Smooth muscle cell of the brain vasculature (primary cell): ENCODE data around the gene RIPOR1.

Source experiments
- DNase-seq: peaks from one replicate; pipeline ENCODE4 v3.0.0-alpha.2; 2012; ENCODE audit warnings: low read depth, low spot score

RIPOR1 gene

GRCh38 chr16:67539691-67540635 is 11.3 kb downstream of the RIPOR1 start:
- no peak for DNase-seq

GRCh38 chr16:67540756-67541155 is 12.1 kb downstream of the RIPOR1 start:
- no peak for DNase-seq

GRCh38 chr16:67541391-67542263 is 13.0 kb downstream of the RIPOR1 start:
- DNase-seq, result no peak

- DNase-seq, result no peak
These were observed 13.8 kb downstream of the RIPOR1 start for GRCh38 chr16:67542464-67542863.

- no peak for DNase-seq
These were observed 14.4 kb downstream of the RIPOR1 start for GRCh38 chr16:67543036-67543435.

- no peak for DNase-seq
These were observed 15.0 kb downstream of the RIPOR1 start for GRCh38 chr16:67543582-67543981.

GRCh38 chr16:67544329-67544841 is 15.8 kb downstream of the RIPOR1 start:
- DNase-seq, result no peak

GRCh38 chr16:67544844-67545664 is 16.4 kb downstream of the RIPOR1 start:
- DNase-seq, result no peak

GRCh38 chr16:67545665-67546024 is 17.0 kb downstream of the RIPOR1 start:
- DNase-seq, result no peak

GRCh38 chr16:67546091-67546501 is 17.5 kb downstream of the RIPOR1 start:
- DNase-seq, result no peak

GRCh38 chr16:67546761-67547422 is 18.3 kb downstream of the RIPOR1 start:
- no peak for DNase-seq

GRCh38 chr16:67547423-67548264 is 19.0 kb downstream of the RIPOR1 start:
- no peak for DNase-seq

GRCh38 chr16:67548265-67549126 is 19.9 kb downstream of the RIPOR1 start:
- no peak for DNase-seq

- no peak for DNase-seq
These were observed 20.6 kb downstream of the RIPOR1 start for GRCh38 chr16:67549240-67549639.

GRCh38 chr16:67549936-67550335 is 21.3 kb downstream of the RIPOR1 start:
- no peak for DNase-seq

GRCh38 chr16:67551091-67551490 is 22.5 kb downstream of the RIPOR1 start:
- DNase-seq, result no peak

GRCh38 chr16:67551972-67552371 is 23.3 kb downstream of the RIPOR1 start:
- DNase-seq, result no peak

GRCh38 chr16:67552476-67552875 is 23.8 kb downstream of the RIPOR1 start:
- DNase-seq, result no peak

GRCh38 chr16:67555795-67556212 is 27.2 kb downstream of the RIPOR1 start:
- no peak for DNase-seq
